Adrenal gland (tissue), 5 donors: ENCODE results near the gene ECT2.

Experiments used
- CTCF ChIP-seq, 6 experiments: fragments of 450-650 bp in 4 of 6; fragments of 200-600 bp in 2 of 6; sonication (generic) in 1 of 6; IDR thresholded peaks; 1 replicate in 5 of 6; 2 replicates in 1 of 6; pipeline versions ENCODE4 v1.5.1 to v1.8.0; 2016 to 2021; ENCODE audit warnings: antibody characterized with exemption in 6 of 6, mild to moderate bottlenecking in 2 of 6, moderate library complexity in 1 of 6
- POLR2A ChIP-seq, 2 donors: fragments of 450-650 bp; IDR thresholded peaks; one replicate each; pipeline ENCODE4 v1.6.1; 2017; ENCODE audit warnings: antibody characterized with exemption in 2 of 2, mild to moderate bottlenecking in 2 of 2, moderate library complexity in 1 of 2
- donor health status: DM: no; HTN: no; CAD: no.

DNA sequence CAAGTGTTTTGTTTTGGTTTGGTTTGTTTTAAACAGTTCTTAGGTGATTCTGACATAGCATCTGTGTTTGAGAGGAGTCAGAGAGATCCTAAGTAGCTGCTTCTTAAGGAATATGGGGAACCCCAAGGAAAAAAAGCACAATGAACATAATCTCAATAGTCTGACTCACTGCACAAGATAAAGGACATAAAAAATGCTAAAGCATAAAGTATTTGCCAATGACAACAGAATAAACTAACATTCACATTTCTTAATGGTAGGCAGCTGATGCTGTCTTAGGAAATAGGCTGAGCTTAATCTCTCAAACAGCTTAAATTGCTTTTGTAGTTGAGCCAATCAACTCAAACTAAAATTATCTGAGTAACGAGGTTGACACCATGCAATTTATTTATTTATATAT, 42.6 kb upstream of the ECT2 start:
- TF ChIP-seq CTCF (IDR thresholded peaks at IDR 0.05) (no peak), POLR2A (IDR thresholded peaks at IDR 0.05) (no peak)
